Measurements from ENCODE around the gene GHRL.

The GHRL gene

GRCh38 chr3:10328460-10329071 is 35.8 kb upstream of the GHRL start:
- no peak for DNase-seq (ENCODE audit: extremely low read depth in 1 of 2, low read depth in 1 of 2)

DNA sequence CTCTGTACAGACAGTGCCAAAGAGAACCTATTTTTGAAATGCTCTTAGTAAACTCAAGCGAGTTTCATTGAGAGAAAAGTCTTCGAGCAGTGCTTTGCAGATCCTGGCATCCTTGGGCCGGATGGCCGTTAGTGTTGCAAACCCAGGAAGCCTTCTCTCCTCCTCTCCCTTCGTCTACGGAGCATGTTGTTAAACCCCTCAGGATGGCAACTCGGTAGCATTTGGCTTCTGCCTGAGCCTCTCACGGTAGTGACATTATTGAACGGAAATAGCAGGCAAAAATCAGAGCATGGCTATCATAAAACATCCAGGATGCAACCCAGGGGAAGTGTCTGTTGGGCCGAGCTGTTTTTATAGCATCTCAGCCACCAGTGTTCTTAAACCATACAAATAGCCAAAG is 34.8 kb upstream of the GHRL start:
- DNase-seq (ENCODE audit: extremely low read depth in 1 of 2, low read depth in 1 of 2), result no peak

DNA sequence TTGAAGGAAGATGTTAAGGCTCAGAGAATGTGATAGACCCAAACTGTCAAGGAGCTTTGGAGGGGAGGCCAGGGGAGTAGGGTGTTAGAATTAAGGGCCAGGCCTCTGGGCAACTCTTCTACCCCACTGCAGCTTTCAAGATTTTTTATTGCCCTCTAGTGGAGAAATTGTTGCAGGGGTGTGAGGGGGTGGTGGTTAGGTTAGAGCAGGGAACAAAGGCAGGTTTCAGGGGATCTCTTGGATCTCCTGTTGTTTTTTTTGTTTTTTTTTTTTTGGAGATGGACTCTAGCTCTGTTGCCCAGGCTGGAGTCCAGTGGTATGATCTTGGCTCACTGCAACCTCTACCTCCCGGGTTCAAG is 29.6 kb upstream of the GHRL start:
- no peak for DNase-seq (ENCODE audit: extremely low read depth in 1 of 2, low read depth in 1 of 2)

DNA sequence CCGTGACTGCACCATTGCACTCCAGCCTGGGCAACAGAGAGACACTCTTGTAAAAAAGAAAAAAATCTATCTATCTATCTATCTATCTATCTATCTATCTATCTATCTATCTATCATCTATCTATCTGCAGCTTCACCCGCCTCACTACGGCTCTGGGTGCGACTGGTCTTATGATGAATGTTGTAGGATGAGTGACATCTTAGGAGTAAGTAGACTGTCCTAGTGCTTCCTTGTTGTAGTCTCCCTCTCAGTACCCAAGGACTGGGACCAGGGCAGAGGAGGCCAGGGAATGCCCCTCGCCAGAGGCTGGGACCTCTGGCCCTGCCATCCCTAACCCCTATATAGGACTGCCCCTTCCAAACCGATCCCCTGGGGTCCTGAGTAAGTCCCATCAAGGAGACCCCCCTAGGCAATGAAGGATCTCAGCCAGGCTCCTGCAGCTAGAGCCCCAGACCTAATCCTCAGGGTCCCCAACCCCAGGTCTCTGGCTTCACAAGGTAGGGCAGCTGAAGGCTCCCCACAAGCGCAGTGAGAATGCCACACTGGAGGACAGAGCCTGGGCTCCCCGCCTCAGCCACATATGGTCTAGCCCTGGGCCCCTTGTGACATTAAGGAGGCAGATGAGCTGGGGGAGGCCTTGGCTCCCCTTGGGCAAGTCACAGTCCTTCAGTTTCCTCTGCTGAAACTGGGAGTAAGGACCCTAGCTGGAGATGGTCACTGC is 29.0 kb upstream of the GHRL start:
- DNase-seq (ENCODE audit: extremely low read depth in 1 of 2, low read depth in 1 of 2), result no peak

GRCh38 chr3:10320320-10320677 is 27.6 kb upstream of the GHRL start:
- no peak for DNase-seq (ENCODE audit: extremely low read depth in 1 of 2, low read depth in 1 of 2)

DNA sequence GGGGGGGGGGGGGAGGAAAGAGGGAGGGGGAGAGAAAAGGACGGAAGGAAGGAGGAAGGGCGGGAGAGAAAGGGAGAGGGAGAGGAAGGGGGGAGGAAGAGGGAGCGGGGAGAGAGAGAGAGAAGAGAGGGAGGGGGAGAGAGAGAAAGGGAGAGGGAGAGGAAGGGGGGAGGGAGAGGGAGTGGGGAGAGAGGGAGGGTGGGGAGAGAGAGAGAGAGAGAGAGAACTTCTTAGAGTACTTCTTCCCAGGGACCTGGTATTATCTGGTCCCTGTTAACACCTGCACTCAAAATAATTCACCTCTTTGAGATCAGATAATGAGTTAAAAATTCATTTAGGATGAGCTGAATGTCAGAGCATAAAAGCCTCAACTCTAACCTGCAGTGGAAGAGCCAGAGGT is 27.1 kb upstream of the GHRL start:
- no peak for DNase-seq (ENCODE audit: extremely low read depth in 1 of 2, low read depth in 1 of 2)

GRCh38 chr3:10319251-10319650 is 26.5 kb upstream of the GHRL start:
- DNase-seq (ENCODE audit: extremely low read depth in 1 of 2, low read depth in 1 of 2), result no peak

- no peak for DNase-seq (ENCODE audit: extremely low read depth in 1 of 2, low read depth in 1 of 2)
These were observed 25.2 kb upstream of the GHRL start for GRCh38 chr3:10317961-10318350.

GRCh38 chr3:10317311-10317960 is 24.7 kb upstream of the GHRL start:
- DNase-seq (ENCODE audit: extremely low read depth in 1 of 2, low read depth in 1 of 2), result no peak

GRCh38 chr3:10315771-10316344 is 23.1 kb upstream of the GHRL start:
- DNase-seq (ENCODE audit: extremely low read depth in 1 of 2, low read depth in 1 of 2), result no peak

GRCh38 chr3:10315101-10315500 is 22.4 kb upstream of the GHRL start:
- DNase-seq (ENCODE audit: extremely low read depth in 1 of 2, low read depth in 1 of 2), result no peak

- DNase-seq (ENCODE audit: extremely low read depth in 1 of 2, low read depth in 1 of 2), result no peak
These were observed 20.1 kb upstream of the GHRL start for GRCh38 chr3:10312861-10313260.

DNA sequence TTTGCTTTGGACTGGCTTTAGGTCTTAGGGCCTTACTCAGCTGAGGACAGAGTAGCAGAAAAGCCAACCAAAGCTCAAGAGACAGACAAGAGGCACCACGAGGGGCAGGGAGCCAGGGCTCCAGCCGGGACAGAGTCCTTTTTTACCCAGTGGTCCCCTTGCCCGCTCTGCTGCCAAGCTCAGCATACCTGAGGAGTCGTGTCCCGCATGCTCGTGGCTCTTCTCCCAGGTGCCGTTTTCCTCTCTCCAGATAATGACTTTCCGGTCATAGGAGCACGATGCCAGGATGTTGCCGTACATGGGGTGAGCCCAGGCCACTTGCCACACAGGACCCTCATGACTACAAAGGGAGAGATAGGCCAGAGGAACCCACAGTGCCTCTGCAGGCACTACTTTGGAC is 19.6 kb upstream of the GHRL start:
- DNase-seq (ENCODE audit: extremely low read depth in 1 of 2, low read depth in 1 of 2), result no peak

GRCh38 chr3:10311710-10312109 is 19.0 kb upstream of the GHRL start:
- no peak for DNase-seq (ENCODE audit: extremely low read depth in 1 of 2, low read depth in 1 of 2)

DNA sequence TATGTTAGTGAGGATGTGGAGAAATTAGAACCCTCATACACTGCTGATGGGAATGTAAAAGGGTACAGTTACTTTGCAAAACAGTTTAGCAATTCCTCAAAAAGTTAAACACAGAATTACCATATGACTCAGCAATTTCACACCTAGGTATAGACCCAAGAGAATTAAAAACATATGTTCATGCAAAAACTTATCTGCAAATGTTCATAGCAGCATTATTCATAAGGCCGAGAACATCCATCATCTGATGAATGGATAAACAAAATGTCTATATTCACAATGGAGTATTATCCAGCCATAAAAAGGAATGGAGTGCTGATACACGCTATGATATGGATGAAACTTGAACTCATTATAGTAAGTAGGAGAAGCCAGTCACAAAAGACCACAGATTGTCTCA is 17.8 kb upstream of the GHRL start:
- no peak for DNase-seq (ENCODE audit: extremely low read depth in 1 of 2, low read depth in 1 of 2)

- DNase-seq (ENCODE audit: extremely low read depth in 1 of 2, low read depth in 1 of 2), result no peak
These were observed 17.0 kb upstream of the GHRL start for GRCh38 chr3:10309736-10310135.

DNA sequence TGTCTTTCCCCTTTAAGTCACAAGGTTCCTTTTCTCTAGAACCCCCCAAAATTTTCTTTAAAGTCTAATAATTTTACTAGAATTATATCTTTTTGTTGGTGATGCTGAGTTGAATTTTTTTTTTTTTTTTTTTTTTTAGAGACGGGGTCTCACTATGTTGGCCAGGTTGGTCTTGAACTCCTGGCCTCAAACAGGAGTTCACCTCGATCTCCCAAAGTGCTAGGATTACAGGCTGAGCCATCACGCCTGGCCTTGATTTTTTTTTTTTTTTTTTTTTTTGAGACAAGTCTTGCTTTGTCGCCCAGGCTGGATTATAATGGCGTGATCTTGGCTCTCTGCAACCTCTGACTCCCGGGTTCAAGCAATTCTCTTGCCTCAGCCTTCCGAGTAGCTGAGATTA is 15.9 kb upstream of the GHRL start:
- DNase-seq (ENCODE audit: extremely low read depth in 1 of 2, low read depth in 1 of 2), result no peak

- no peak for DNase-seq (ENCODE audit: extremely low read depth in 1 of 2, low read depth in 1 of 2)
These were observed 13.4 kb upstream of the GHRL start for GRCh38 chr3:10306156-10306555.

GRCh38 chr3:10305331-10305902 is 12.7 kb upstream of the GHRL start:
- no peak for DNase-seq (ENCODE audit: extremely low read depth in 1 of 2, low read depth in 1 of 2)

DNA sequence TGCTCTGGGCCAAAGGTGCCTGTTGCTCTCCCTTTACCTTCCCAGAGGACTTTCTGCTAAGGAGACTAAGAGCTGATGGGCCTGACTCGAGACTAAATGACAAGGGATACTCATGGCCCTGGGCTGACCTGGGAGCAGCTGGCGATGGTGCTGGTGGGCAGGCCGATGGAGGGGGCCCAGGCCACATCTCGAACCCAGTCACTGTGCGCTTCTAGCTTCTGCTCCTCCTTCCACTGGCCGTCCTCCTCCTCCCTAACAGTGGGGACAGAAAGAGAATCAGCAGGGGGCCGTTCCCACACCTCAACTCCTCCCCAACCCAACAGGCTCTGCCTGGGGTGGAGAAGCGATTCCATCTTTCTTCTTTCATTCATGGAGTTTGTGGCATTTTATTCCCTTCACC is 12.2 kb upstream of the GHRL start:
- DNase-seq (ENCODE audit: extremely low read depth in 1 of 2, low read depth in 1 of 2), result no peak

GRCh38 chr3:10303785-10304184 is 11.0 kb upstream of the GHRL start:
- no peak for DNase-seq (ENCODE audit: extremely low read depth in 1 of 2, low read depth in 1 of 2)

- DNase-seq (ENCODE audit: extremely low read depth in 1 of 2, low read depth in 1 of 2), result no peak
These were observed 10.4 kb upstream of the GHRL start for GRCh38 chr3:10303105-10303504.
